ENCODE measurements around the gene HYAL1.

HYAL1 gene

GRCh38 chr3:50340147-50340447 lies 36.7 kb upstream of the HYAL1 start:
- no peak for TF ChIP-seq CTCF (IDR thresholded peaks at IDR 0.05; ENCODE audit: low read depth, low read length)
- peak overlapping the region; percentile 64 for H3K4me3 ChIP-seq (ENCODE audit: low read depth, low read length)

DNA sequence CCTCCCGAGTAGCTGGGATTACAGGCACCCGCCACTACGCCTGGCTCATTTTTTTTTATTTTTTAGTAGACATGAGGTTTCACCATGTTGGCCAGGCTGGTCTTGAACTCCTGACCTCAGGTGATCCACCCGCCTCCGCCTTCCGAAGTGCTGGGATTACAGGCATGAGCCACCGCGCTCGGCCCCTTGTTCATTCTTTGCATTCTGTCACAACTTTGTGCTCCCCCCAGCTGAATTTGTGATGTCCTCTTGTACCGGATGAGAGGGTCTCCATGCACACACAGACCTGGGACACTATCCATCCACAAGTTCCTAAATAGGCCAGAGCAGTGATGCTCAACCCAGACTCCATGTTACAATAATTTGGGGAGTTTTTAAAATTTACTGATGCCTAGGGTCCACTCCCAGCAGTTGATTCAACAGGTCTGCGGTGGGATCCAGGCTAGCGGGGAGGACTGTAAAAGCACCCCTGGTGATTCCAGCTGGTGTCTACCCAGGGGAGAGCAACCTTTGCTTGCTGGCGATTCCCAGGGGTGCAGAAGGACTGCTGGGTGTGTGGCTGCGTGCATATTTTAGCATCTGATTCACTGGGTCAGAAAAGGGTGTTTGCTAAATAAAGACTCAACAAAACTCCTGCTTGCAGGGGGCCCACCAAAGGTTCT lies 36.2 kb upstream of the HYAL1 start:
- peak overlapping the region; percentile 64 for H3K4me3 ChIP-seq (ENCODE audit: low read depth, low read length)
- TF ChIP-seq CTCF (IDR thresholded peaks at IDR 0.05; ENCODE audit: low read depth, low read length): no peak

DNA sequence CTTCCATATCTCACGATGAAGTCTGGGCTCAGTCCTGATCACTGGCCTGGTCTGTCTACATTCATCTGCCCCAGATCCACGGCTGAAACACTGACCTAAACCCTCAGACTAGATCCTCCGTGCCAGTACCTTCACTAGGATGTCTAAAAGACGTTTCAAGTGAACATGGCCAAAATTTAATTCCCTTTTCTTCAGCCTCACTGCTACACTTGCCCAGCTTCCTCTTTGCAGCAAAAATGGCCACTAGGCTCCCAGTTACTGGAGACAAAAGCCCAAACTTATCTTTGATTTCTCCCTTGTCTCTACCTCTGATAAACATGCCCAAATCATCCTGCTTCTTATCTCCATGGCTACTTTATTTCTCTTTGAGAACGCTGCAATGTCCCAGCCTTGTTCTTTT lies 35.6 kb upstream of the HYAL1 start:
- no peak for TF ChIP-seq CTCF (IDR thresholded peaks at IDR 0.05; ENCODE audit: low read depth, low read length)
- H3K4me3 ChIP-seq (ENCODE audit: low read depth, low read length): no peak overlapping the region

- peak overlapping the region; percentile 80 for H3K4me3 ChIP-seq (ENCODE audit: low read depth, low read length)
- no peak for TF ChIP-seq CTCF (IDR thresholded peaks at IDR 0.05; ENCODE audit: low read depth, low read length)
Observed at GRCh38 chr3:50337175-50337861, 33.9 kb upstream of the HYAL1 start.

DNA sequence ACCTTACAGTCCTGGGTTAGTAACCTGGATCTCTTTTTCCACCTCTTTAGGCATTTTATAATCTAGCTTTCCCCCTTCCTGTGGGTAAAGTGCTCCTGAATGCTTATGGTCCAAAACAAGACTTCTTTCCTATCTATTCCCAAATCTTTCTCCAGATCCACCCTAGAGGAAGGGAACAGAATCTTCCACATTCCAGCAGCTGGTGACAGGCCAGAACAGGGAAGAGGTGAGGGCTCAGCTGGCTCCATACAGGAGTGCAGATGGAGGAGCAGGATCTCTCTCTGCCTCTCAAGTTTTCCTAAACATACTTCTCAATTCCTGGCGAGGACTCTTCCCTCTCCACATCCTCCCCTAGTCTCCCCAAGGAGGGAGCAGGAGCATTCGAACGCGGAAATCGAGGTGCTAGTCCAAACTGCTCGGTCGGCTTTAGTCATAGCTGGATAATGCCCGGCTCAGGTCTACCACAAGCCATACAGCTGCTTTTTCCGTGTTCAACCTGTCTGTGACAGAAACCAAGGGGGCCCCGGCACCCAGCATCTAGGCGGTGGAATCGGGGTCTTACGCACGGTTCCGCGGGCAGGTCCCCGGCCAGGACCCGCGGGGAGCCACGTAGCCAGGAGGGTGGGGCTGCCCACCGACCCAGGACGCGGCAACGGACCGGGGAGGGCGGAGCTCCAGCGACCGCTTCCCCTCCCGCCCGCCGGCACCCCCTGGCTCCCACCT lies 33.2 kb upstream of the HYAL1 start:
- no peak for TF ChIP-seq CTCF (IDR thresholded peaks at IDR 0.05; ENCODE audit: low read depth, low read length)
- peak overlapping the region; percentile 80 for H3K4me3 ChIP-seq (ENCODE audit: low read depth, low read length)

- no peak overlapping the region; the same call in 1 of the 2 replicates for H3K4me3 ChIP-seq (ENCODE audit: low read depth, low read length)
- TF ChIP-seq CTCF (IDR thresholded peaks at IDR 0.05; ENCODE audit: low read depth, low read length): no peak
Observed at GRCh38 chr3:50334339-50335075, 31.1 kb upstream of the HYAL1 start.

Measured in WI38 (cell line).